Panc1 (cell line): Measurements from ENCODE around the gene RIPOR2. TPM values are rescaled to one million over a fixed set of nuclear protein-coding genes. Genes with fewer than 3 reads are reported as not detected.

Source experiments
- ATAC-seq: fragments of 200-7000 bp; cut with Tn5 transposase; 2 replicates; pipeline ENCODE4 v1.9.1; 2020; ENCODE audit warnings: mild to moderate bottlenecking, moderate library complexity
- BruUV-seq: library from RNA; stranded (reverse); fragments of 400-500 nt; replicated peaks from 2 replicates; lab custom pipeline; 2021; lab: Mats Ljungman, UMichigan
- CTCF ChIA-PET: fragments of 300-600 bp; sonication (Branson Sonifier 250); formaldehyde crosslinking; loops from one replicate; lab custom pipeline; 2022; ENCODE audit warnings: antibody characterized with exemption; lab: Charles Lee
- POLR2A ChIA-PET: fragments of 300-600 bp; sonication (Branson Sonifier 250); formaldehyde crosslinking; loops from one replicate; lab custom pipeline; 2022; ENCODE audit warnings: antibody characterized with exemption; lab: Charles Lee
- DNase-seq: peaks from one replicate; pipeline ENCODE4 v3.0.0-alpha.2; 2010; ENCODE audit warnings: low read depth, low spot score
- H3K27ac ChIP-seq: 2 replicates; pipeline ENCODE4 v1.5.1; 2011; ENCODE audit warnings: mild to moderate bottlenecking, low read length, inconsistent platforms
- H3K27me3 ChIP-seq: fragments of 200-500 bp; sonication (Bioruptor generic); 2 replicates; pipeline ENCODE4 v1.6.0; 2014; ENCODE audit warnings: low read length, inconsistent platforms; ENCODE audit not compliant: control insufficient read depth, insufficient read depth
- H3K36me3 ChIP-seq: fragments of 200-500 bp; sonication (Bioruptor generic); 2 replicates; pipeline ENCODE4 v1.5.1; 2014; ENCODE audit warnings: inconsistent platforms, mild to moderate bottlenecking, low read length, moderate library complexity; ENCODE audit not compliant: control insufficient read depth, insufficient read depth
- H3K4me1 ChIP-seq: 2 replicates; pipeline ENCODE4 v1.5.1; 2011; ENCODE audit warnings: inconsistent platforms, mild to moderate bottlenecking, low read length, moderate library complexity; ENCODE audit not compliant: control insufficient read depth, insufficient read depth
- H3K4me3 ChIP-seq, 2 experiments: 2 replicates each; pipeline ENCODE4 v1.5.1; 2011 to 2012; ENCODE audit warnings: low read depth in 2 of 2, low read length in 2 of 2, mild to moderate bottlenecking in 2 of 2, inconsistent platforms in 1 of 2, moderate library complexity in 1 of 2
- H3K9me3 ChIP-seq: fragments of 200-500 bp; sonication (Bioruptor generic); 2 replicates; pipeline ENCODE4 v1.5.1; 2014; ENCODE audit warnings: low read depth, mild to moderate bottlenecking, inconsistent platforms, low read length, moderate library complexity; ENCODE audit not compliant: control insufficient read depth, insufficient read depth
- CTCF ChIP-seq: fragments of 450-650 bp; IDR thresholded peaks from 2 replicates; pipeline ENCODE4 v1.5.1; 2017; ENCODE audit warnings: mild to moderate bottlenecking
- POLR2AphosphoS5 ChIP-seq: IDR thresholded peaks from 2 replicates; pipeline ENCODE4 v1.6.1; 2012; ENCODE audit warnings: mild to moderate bottlenecking, low read depth, low read length, moderate library complexity
- REST ChIP-seq, 2 experiments: IDR thresholded peaks; 2 replicates each; pipeline ENCODE4 v1.6.1; 2011 to 2012; ENCODE audit warnings: low read depth in 2 of 2, control low read depth in 1 of 2, low read length in 1 of 2, mild to moderate bottlenecking in 1 of 2, moderate library complexity in 1 of 2; ENCODE audit not compliant: insufficient read depth in 1 of 2
- SIN3A ChIP-seq: IDR thresholded peaks from 2 replicates; pipeline ENCODE4 v1.6.1; 2012; ENCODE audit warnings: low read depth, mild to moderate bottlenecking, low read length, moderate library complexity, borderline replicate concordance; ENCODE audit not compliant: insufficient read depth
- TCF7L2 ChIP-seq: IDR thresholded peaks from 2 replicates; pipeline ENCODE4 v1.6.1; 2011; ENCODE audit warnings: mild to moderate bottlenecking, low read depth, low read length, inconsistent platforms
- in situ Hi-C: cut with HindIII; loops from 2 replicates; pipeline ENCODE4 v1.10.0; 2016; ENCODE audit warnings: low sequenced_read_pairs, low pct_unique_long_range_greater_than_20kb
- intact Hi-C: fragments of 100-400 bp; cut with micrococcal nuclease; formaldehyde crosslinking; loops from one replicate; pipeline ENCODE4 v1.10.0; 2022; ENCODE audit not compliant: unreplicated experiment
- total RNA-seq: library from RNA; stranded (reverse); gene quantifications from one replicate; pipeline ENCODE4 v1.2.1, GENCODE V29; 2021; ENCODE audit not compliant: unreplicated experiment

Gene RIPOR2
- total RNA-seq, 1 experiment from 2014 or later, result 0.54 TPM

- no peaks in the 10 kb centered on the region for H3K4me1 ChIP-seq
- H3K9me3 ChIP-seq, result no peaks in the 10 kb centered on the region
- peaks cover 3% of the 10 kb centered on the region for H3K27me3 ChIP-seq
- no TSS peak for BruUV-seq
- no peak for ATAC-seq
- no peak for TF ChIP-seq SIN3A
- TF ChIP-seq REST (IDR thresholded peaks at IDR 0.05; ENCODE audit: insufficient read depth in 1 of 2, low read depth in 2 of 2, low read length in 1 of 2), result no peak
- TF ChIP-seq TCF7L2, result no peak
- no peak for TF ChIP-seq CTCF
- no peak for TF ChIP-seq POLR2AphosphoS5
- H3K4me3 ChIP-seq, result no peak overlapping the region
- no peaks in the 10 kb centered on the region for H3K36me3 ChIP-seq
- CTCF ChIA-PET, result interaction anchor here (1.1 kb wide), 1 partner anchor 10 kb away, joined by 3 read pairs; no protein-coding TSS in a partner anchor
- in situ Hi-C loops (no loop called here), intact Hi-C loops (no loop called here)
- DNase-seq, result no peak
- no peak overlapping the region for H3K27ac ChIP-seq
- POLR2A ChIA-PET, result no interaction called here
Observed at GRCh38 chr6:24982231-24982630, 46.5 kb upstream of the RIPOR2 start.

- Histone ChIP-seq H3K36me3 (no peaks in the 10 kb centered on the region), H3K4me3 (no peak overlapping the region), H3K4me1 (no peaks in the 10 kb centered on the region), H3K27ac (no peak overlapping the region), H3K9me3 (no peaks in the 10 kb centered on the region), H3K27me3 (peaks cover 3% of the 10 kb centered on the region)
- in situ Hi-C loops, result no loop called here
- no peak for DNase-seq
- ChIA-PET POLR2A (no interaction called here), CTCF (no interaction called here)
- TF ChIP-seq TCF7L2, result no peak
- no peak for TF ChIP-seq REST (IDR thresholded peaks at IDR 0.05; ENCODE audit: insufficient read depth in 1 of 2, low read depth in 2 of 2, low read length in 1 of 2)
- no peak for TF ChIP-seq POLR2AphosphoS5
- TF ChIP-seq SIN3A, result no peak
- no peak for TF ChIP-seq CTCF
- intact Hi-C loops, result no loop called here
- no TSS peak for BruUV-seq
- no peak for ATAC-seq
Observed at GRCh38 chr6:24981386-24981760, 45.6 kb upstream of the RIPOR2 start.
